Gastrocnemius medialis (tissue), 4 donors: Measurements from ENCODE around the gene SPG11.

Source experiments
- POLR2A ChIP-seq, 2 donors: fragments of 450-650 bp; IDR thresholded peaks; one replicate each; pipeline ENCODE4 v1.6.1; 2017; ENCODE audit warnings: antibody characterized with exemption in 2 of 2, mild to moderate bottlenecking in 2 of 2, moderate library complexity in 2 of 2
- TF ChIP-seq, protein P1 (sequence below), 5 experiments: fragments of 450-650 bp in 3 of 5; fragments of 200-600 bp in 2 of 5; sonication (generic) in 2 of 5; IDR thresholded peaks in 4 of 5; conservative IDR thresholded peaks in 1 of 5; 1 replicate in 4 of 5; 2 replicates in 1 of 5; pipeline ENCODE4 v1.5.1; 2016 to 2019; ENCODE audit warnings: antibody characterized with exemption in 5 of 5, mild to moderate bottlenecking in 3 of 5, moderate library complexity in 3 of 5

- TF ChIP-seq, protein P1, sequence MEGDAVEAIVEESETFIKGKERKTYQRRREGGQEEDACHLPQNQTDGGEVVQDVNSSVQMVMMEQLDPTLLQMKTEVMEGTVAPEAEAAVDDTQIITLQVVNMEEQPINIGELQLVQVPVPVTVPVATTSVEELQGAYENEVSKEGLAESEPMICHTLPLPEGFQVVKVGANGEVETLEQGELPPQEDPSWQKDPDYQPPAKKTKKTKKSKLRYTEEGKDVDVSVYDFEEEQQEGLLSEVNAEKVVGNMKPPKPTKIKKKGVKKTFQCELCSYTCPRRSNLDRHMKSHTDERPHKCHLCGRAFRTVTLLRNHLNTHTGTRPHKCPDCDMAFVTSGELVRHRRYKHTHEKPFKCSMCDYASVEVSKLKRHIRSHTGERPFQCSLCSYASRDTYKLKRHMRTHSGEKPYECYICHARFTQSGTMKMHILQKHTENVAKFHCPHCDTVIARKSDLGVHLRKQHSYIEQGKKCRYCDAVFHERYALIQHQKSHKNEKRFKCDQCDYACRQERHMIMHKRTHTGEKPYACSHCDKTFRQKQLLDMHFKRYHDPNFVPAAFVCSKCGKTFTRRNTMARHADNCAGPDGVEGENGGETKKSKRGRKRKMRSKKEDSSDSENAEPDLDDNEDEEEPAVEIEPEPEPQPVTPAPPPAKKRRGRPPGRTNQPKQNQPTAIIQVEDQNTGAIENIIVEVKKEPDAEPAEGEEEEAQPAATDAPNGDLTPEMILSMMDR (IDR thresholded peaks at IDR 0.05 in 4 of 5, conservative IDR thresholded peaks at IDR 0.05 in 1 of 5): no peak
- no peak for TF ChIP-seq POLR2A (IDR thresholded peaks at IDR 0.05)
These were observed 147.0 kb downstream of the SPG11 start for GRCh38 chr15:44516436-44516835.
